Activated B cell treated with CpG ODN at 0.5 μM for 24 hours (primary cell): ENCODE data around the gene APMAP. TPM values are rescaled to one million over a fixed set of nuclear protein-coding genes. Genes with fewer than 3 reads are reported as not detected.

Source experiments
- ATAC-seq: fragments of 200-7000 bp; cut with Tn5 transposase; one replicate; pipeline ENCODE4 v1.10.0; 2021; ENCODE audit warnings: low read depth, mild to moderate bottlenecking, moderate library complexity
- CTCF ChIA-PET: fragments of 350-600 bp; sonication (Branson Sonifier 250); formaldehyde crosslinking; loops from one replicate; lab custom pipeline; 2021; ENCODE audit warnings: antibody characterized with exemption; lab: Charles Lee
- POLR2A ChIA-PET: fragments of 350-600 bp; sonication (Branson Sonifier 250); formaldehyde crosslinking; loops from one replicate; lab custom pipeline; 2021; ENCODE audit warnings: antibody characterized with exemption; lab: Charles Lee
- DNase-seq: peaks from one replicate; pipeline ENCODE4 v3.0.0; 2022
- H3K27ac Mint-ChIP-seq: one replicate; pipeline ENCODE4 v1.8.0; 2020; ENCODE audit warnings: mixed read lengths
- H3K27me3 Mint-ChIP-seq: one replicate; pipeline ENCODE4 v1.8.0; 2021; ENCODE audit warnings: mixed read lengths
- H3K36me3 Mint-ChIP-seq: one replicate; pipeline ENCODE4 v1.8.0; 2021; ENCODE audit warnings: low read depth, mixed read lengths
- H3K4me1 Mint-ChIP-seq: one replicate; pipeline ENCODE4 v1.8.0; 2021; ENCODE audit warnings: mixed read lengths
- H3K4me3 Mint-ChIP-seq: one replicate; pipeline ENCODE4 v1.8.0; 2020; ENCODE audit warnings: mild to moderate bottlenecking, mixed read lengths
- H3K9me3 Mint-ChIP-seq: one replicate; pipeline ENCODE4 v1.8.0; 2020; ENCODE audit warnings: mixed read lengths
- CTCF ChIP-seq: fragments of 200-600 bp; IDR thresholded peaks from one replicate; pipeline ENCODE4 v1.8.0; 2022; ENCODE audit warnings: antibody characterized with exemption, mild to moderate bottlenecking
- intact Hi-C: fragments of 100-400 bp; cut with micrococcal nuclease; formaldehyde crosslinking; loops from one replicate; pipeline ENCODE4 v1.15.1; 2024
- total RNA-seq: library from RNA; stranded (reverse); gene quantifications from 2 replicates; pipeline ENCODE4 v1.2.3, GENCODE V29; 2022

APMAP gene
- total RNA-seq, 1 donor from 2014 or later = 22.3 TPM

GRCh38 chr20:24937579-24937978, 55.0 kb downstream of the APMAP start:
- ChIA-PET POLR2A (no interaction called here), CTCF (no interaction called here)
- no peak for DNase-seq
- H3K27me3 Mint-ChIP-seq = no peaks in the 10 kb centered on the region
- H3K4me3 Mint-ChIP-seq = no peak overlapping the region
- intact Hi-C loops = no loop called here
- H3K9me3 Mint-ChIP-seq = peaks cover 5% of the 10 kb centered on the region
- H3K27ac Mint-ChIP-seq = no peak overlapping the region
- no peak for TF ChIP-seq CTCF
- H3K4me1 Mint-ChIP-seq = no peaks in the 10 kb centered on the region
- H3K36me3 Mint-ChIP-seq = no peaks in the 10 kb centered on the region
- ATAC-seq = no peak

GRCh38 chr20:24936526-24937407, 55.8 kb downstream of the APMAP start:
- intact Hi-C loops = no loop called here
- DNase-seq = no peak
- Mint-ChIP-seq H3K4me1 (no peaks in the 10 kb centered on the region), H3K36me3 (no peaks in the 10 kb centered on the region), H3K27me3 (no peaks in the 10 kb centered on the region), H3K27ac (no peak overlapping the region), H3K4me3 (no peak overlapping the region), H3K9me3 (peaks cover 3% of the 10 kb centered on the region)
- CTCF ChIA-PET = no interaction called here
- ATAC-seq = no peak
- no peak for TF ChIP-seq CTCF
- POLR2A ChIA-PET = no interaction called here

- POLR2A ChIA-PET = no interaction called here
- no peak for DNase-seq
Observed at GRCh38 chr20:24935766-24936525, 56.6 kb downstream of the APMAP start.

GRCh38 chr20:24935140-24935539, 57.4 kb downstream of the APMAP start:
- CTCF ChIA-PET = no interaction called here

More at GRCh38 chr20:24935766-24936525, 56.6 kb downstream of the APMAP start:
- H3K27ac Mint-ChIP-seq = no peak overlapping the region
- peaks cover 6% of the 10 kb centered on the region for H3K27me3 Mint-ChIP-seq
- no peak overlapping the region for H3K4me3 Mint-ChIP-seq
- H3K9me3 Mint-ChIP-seq = peaks cover 3% of the 10 kb centered on the region
- TF ChIP-seq CTCF = no peak
- no peak for ATAC-seq
- no peaks in the 10 kb centered on the region for H3K4me1 Mint-ChIP-seq
- no peaks in the 10 kb centered on the region for H3K36me3 Mint-ChIP-seq
- CTCF ChIA-PET = no interaction called here
- intact Hi-C loops = no loop called here

More at GRCh38 chr20:24935140-24935539, 57.4 kb downstream of the APMAP start:
- Mint-ChIP-seq H3K9me3 (no peaks in the 10 kb centered on the region), H3K4me3 (no peak overlapping the region), H3K36me3 (no peaks in the 10 kb centered on the region), H3K27me3 (peaks cover 6% of the 10 kb centered on the region), H3K27ac (no peak overlapping the region), H3K4me1 (no peaks in the 10 kb centered on the region)
- TF ChIP-seq CTCF = no peak
- POLR2A ChIA-PET = no interaction called here
- intact Hi-C loops = no loop called here
- ATAC-seq = no peak
- DNase-seq = no peak
